Osteoblast (primary cell): ENCODE measurements around the gene RPS14. TPM values are rescaled to one million over a fixed set of nuclear protein-coding genes. Genes with fewer than 3 reads are reported as not detected.
A peak's percentile ranks its signal among the peaks of the same experiment; 100 is the strongest.

Experiments used
- DNase-seq: peaks from one replicate; pipeline ENCODE4 v3.0.0; 2011; ENCODE audit warnings: low spot score, mixed read lengths; ENCODE audit not compliant: insufficient read length; ENCODE audit errors: missing footprints
- H2AFZ ChIP-seq: 2 replicates; pipeline ENCODE4 v1.6.0; 2011; ENCODE audit warnings: mild to moderate bottlenecking, low read length
- H3K27ac ChIP-seq: 2 replicates; pipeline ENCODE4 v1.5.1; 2011; ENCODE audit warnings: mild to moderate bottlenecking, low read depth, low read length, moderate library complexity
- H3K27me3 ChIP-seq: 2 replicates; pipeline ENCODE4 v1.6.0; 2012; ENCODE audit warnings: mild to moderate bottlenecking, control low read depth, inconsistent platforms, low read length, moderate library complexity; ENCODE audit not compliant: insufficient read depth
- H3K36me3 ChIP-seq: 2 replicates; pipeline ENCODE4 v1.5.1; 2011; ENCODE audit warnings: mild to moderate bottlenecking, low read length, control low read depth, moderate library complexity; ENCODE audit not compliant: insufficient read depth
- H3K4me1 ChIP-seq: 2 replicates; pipeline ENCODE4 v1.5.1; 2011; ENCODE audit warnings: mild to moderate bottlenecking, low read length, control low read depth, moderate library complexity; ENCODE audit not compliant: insufficient read depth
- H3K4me2 ChIP-seq: 2 replicates; pipeline ENCODE4 v1.6.0; 2011; ENCODE audit warnings: mild to moderate bottlenecking, low read length; ENCODE audit not compliant: insufficient read depth
- H3K4me3 ChIP-seq: fragments of 200-600 bp; sonication (generic); 3 replicates; pipeline ENCODE4 v1.5.1; 2012; ENCODE audit warnings: mild to moderate bottlenecking, low read length, inconsistent platforms; ENCODE audit not compliant: insufficient read depth
- H3K79me2 ChIP-seq: 2 replicates; pipeline ENCODE4 v1.6.0; 2012; ENCODE audit warnings: mild to moderate bottlenecking, low read length, control low read depth, inconsistent platforms; ENCODE audit not compliant: insufficient read depth
- H3K9me3 ChIP-seq: 2 replicates; pipeline ENCODE4 v1.5.1; 2011; ENCODE audit warnings: low read depth, low read length, control low read depth
- H4K20me1 ChIP-seq: 2 replicates; pipeline ENCODE4 v1.6.0; 2012; ENCODE audit warnings: mild to moderate bottlenecking, low read length, control low read depth; ENCODE audit not compliant: insufficient read depth
- CTCF ChIP-seq: IDR thresholded peaks from 2 replicates; pipeline ENCODE4 v1.5.1; 2011; ENCODE audit warnings: mild to moderate bottlenecking, low read depth, low read length, moderate library complexity; ENCODE audit errors: extremely low read depth
- total RNA-seq: library from RNA; depleted of rRNA; stranded (reverse); fragments of >200 nt; gene quantifications from 2 replicates; pipeline ENCODE4 v1.2.3, GENCODE V29; 2012

The RPS14 gene
- total RNA-seq, 1 donor = 1,720 TPM

GRCh38 chr5:150460781-150461180 is 11.2 kb upstream of the RPS14 start:
- no peaks in the 10 kb centered on the region for H3K9me3 ChIP-seq
- peak overlapping the region; percentile 54 for H2AFZ ChIP-seq
- H3K4me1 ChIP-seq = peaks cover 11% of the 10 kb centered on the region
- H3K79me2 ChIP-seq = no peaks in the 10 kb centered on the region
- H3K4me2 ChIP-seq = no peak overlapping the region
- no peak for DNase-seq
- no peaks in the 10 kb centered on the region for H3K27me3 ChIP-seq
- H3K36me3 ChIP-seq = no peaks in the 10 kb centered on the region
- no peak for TF ChIP-seq CTCF
- no peak overlapping the region for H3K4me3 ChIP-seq
- no peaks in the 10 kb centered on the region for H4K20me1 ChIP-seq
- H3K27ac ChIP-seq = no peak overlapping the region

GRCh38 chr5:150458802-150459557 is 9.4 kb upstream of the RPS14 start:
- Histone ChIP-seq H3K79me2 (no peaks in the 10 kb centered on the region), H3K9me3 (no peaks in the 10 kb centered on the region), H4K20me1 (no peaks in the 10 kb centered on the region), H2AFZ (peak overlapping the region; percentile 50), H3K4me3 (peak overlapping the region; percentile 35), H3K27me3 (no peaks in the 10 kb centered on the region), H3K4me2 (peak overlapping the region; percentile 65), H3K36me3 (no peaks in the 10 kb centered on the region), H3K4me1 (peaks cover 5% of the 10 kb centered on the region), H3K27ac (peak overlapping the region; percentile 24)
- peak; percentile 95 for DNase-seq
- peak; percentile 57 for TF ChIP-seq CTCF

- H3K4me2 ChIP-seq = no peak overlapping the region
- no peak overlapping the region for H3K27ac ChIP-seq
- no peaks in the 10 kb centered on the region for H3K9me3 ChIP-seq
- no peak overlapping the region for H3K4me3 ChIP-seq
- H3K36me3 ChIP-seq = no peaks in the 10 kb centered on the region
- no peak for DNase-seq
- no peaks in the 10 kb centered on the region for H4K20me1 ChIP-seq
- no peaks in the 10 kb centered on the region for H3K79me2 ChIP-seq
- H3K4me1 ChIP-seq = peaks cover 5% of the 10 kb centered on the region
- no peak overlapping the region for H2AFZ ChIP-seq
- no peaks in the 10 kb centered on the region for H3K27me3 ChIP-seq
- TF ChIP-seq CTCF = no peak
Measured at GRCh38 chr5:150457562-150458240, 8.2 kb upstream of the RPS14 start.

GRCh38 chr5:150457121-150457520 is 7.6 kb upstream of the RPS14 start:
- no peaks in the 10 kb centered on the region for H3K36me3 ChIP-seq
- no peak overlapping the region for H3K4me3 ChIP-seq
- no peaks in the 10 kb centered on the region for H4K20me1 ChIP-seq
- no peaks in the 10 kb centered on the region for H3K27me3 ChIP-seq
- no peak overlapping the region for H3K27ac ChIP-seq
- H3K4me2 ChIP-seq = no peak overlapping the region
- peaks cover 5% of the 10 kb centered on the region for H3K4me1 ChIP-seq
- no peak for TF ChIP-seq CTCF
- H3K79me2 ChIP-seq = no peaks in the 10 kb centered on the region
- H2AFZ ChIP-seq = no peak overlapping the region
- no peaks in the 10 kb centered on the region for H3K9me3 ChIP-seq
- no peak for DNase-seq
